Right ventricle myocardium inferior (tissue), 1 donor: ENCODE results near the gene RAD51B. TPM values are rescaled to one million over a fixed set of nuclear protein-coding genes. Genes with fewer than 3 reads are reported as not detected.

Experiments
- ATAC-seq: fragments of 200-7000 bp; cut with Tn5 transposase; one replicate; pipeline ENCODE4 v1.9.1; 2020; ENCODE audit warnings: mild to moderate bottlenecking, moderate library complexity
- DNase-seq: peaks from one replicate; pipeline ENCODE4 v3.0.0; 2021; ENCODE audit errors: missing footprints
- intact Hi-C: fragments of 100-400 bp; cut with DNase I; formaldehyde crosslinking; loops from one replicate; pipeline ENCODE4 v1.11.0; 2022
- total RNA-seq: library from RNA; stranded (reverse); fragmentation: NEBNext Ultra II Directional; extraction: Animal tissue kit (Norgen Biotek cat#: 25700); gene quantifications from one replicate; pipeline ENCODE4 v1.2.1, GENCODE V29; 2021
- donor health status: DM: no; HTN: yes; CAD: no; lungs with severe emphysema.

The RAD51B gene
- total RNA-seq, 1 donor from 2014 or later, result 4.1 TPM

DNA sequence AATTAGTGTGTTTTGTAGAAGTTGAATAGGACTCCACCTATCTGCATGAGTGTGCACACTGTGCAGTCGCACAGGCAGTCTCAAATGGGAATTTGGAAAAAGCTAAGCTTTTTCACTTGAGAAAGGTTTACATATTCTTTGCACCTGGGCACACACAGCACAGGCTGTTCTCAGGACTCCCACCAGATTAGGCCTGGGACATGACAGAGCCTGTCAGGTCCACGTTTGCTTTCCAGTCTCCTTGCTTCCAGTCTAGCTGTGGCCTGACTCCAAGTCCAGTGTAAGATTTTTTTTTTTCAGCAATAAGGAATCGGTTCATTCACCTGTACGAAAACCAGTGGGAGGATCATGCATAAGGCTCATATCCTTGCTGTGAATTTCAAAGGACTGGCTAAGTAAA lies 792.0 kb downstream of the RAD51B start:
- intact Hi-C loops, result no loop called here
- no peak for ATAC-seq
- DNase-seq, result no peak

DNA sequence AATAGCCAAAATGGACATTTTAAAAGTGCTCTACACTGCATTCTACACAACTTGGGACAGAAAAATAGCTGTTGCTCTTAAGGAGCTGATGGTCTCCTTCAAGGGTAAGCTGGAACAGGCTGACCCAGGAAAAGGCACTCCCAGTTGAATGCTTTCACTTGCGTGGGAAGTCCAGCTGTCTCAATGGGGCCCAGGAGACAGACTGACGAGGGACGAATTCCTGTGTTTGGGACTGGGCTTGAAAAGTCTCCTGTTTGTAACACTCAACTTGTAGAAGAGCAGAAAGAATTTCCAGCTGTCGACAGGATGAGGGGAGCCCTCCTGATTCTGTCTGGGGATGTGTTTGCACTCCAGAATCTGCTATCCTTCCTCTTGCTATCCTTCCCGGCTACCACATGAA lies 792.5 kb downstream of the RAD51B start:
- ATAC-seq (peak; percentile 78), DNase-seq (no peak)
- intact Hi-C loops, result no loop called here

DNA sequence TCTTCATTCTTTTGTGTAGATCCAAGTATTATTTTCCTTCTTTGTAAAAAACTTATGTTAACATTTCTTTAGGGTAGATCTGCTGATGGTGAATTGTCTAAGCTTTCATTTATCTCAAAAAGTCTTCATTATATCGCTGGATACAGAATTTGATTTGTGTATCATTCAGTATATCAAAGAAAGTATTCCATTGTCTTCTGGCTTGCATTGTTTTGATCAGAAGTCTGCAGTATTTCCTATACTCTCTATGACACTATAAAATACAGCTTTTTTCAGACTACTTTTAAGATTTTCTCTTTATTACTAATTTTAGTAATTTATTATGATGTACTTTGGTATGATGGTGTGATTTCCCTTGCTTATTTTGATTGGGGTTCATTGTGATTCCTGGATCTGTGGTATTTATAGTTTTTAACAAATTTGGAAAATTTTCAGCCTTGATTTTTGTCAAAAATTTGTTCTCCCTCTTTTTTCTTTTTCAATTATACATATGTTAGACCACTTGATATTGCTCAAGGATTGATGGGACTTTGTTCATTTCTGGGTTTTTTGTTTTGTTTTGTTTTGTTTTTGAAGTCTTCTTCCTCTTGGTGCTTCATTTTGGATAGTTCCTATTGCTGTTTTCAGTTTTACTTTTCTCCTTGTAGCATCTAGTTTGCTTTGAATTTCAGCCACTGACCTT lies 796.8 kb downstream of the RAD51B start:
- DNase-seq, result no peak
- ATAC-seq, result no peak
- intact Hi-C loops, result no loop called here

DNA sequence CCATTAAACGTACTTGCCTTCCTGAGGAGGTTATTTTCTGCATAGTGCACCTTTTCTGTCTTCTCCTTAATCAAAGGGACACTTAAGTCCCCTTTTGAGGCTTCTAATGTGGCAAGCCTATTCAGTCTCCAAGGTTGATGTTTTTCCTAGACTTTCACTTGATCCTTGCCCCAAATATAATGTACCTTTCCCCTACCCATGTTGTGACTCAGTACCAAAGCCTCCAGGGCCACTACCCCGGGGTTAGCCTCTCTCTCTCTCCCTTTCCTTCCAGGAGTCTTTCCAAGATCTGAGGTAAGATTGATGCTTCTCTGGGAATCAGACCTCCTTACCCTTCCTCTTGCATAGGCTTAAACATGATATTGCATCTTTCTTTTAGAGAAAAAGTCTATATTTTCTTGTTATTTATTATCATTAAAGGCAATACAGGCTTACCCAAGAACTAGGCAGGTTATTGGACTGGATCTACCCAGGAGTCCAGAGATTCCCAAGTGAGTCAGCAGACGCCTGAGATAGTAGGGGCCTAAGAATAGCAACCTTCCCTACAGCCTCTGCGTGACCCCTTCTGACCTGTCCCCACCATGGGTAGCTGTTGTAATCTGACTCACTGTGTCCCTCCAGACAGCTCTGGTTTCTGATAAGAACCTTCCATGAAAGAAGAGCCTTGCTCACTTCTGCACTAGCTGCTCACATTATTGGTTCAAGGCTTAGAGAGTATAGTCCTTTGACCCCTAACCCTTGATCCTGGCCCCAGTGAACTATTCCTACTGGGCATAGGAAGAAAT lies 800.4 kb downstream of the RAD51B start:
- DNase-seq (no peak), ATAC-seq (peak; percentile 91)
- intact Hi-C loops, result loop anchor here (5.0 kb wide), 1 partner anchor 172 kb away; the partner anchor contains the start of gene ZFP36L1

DNA sequence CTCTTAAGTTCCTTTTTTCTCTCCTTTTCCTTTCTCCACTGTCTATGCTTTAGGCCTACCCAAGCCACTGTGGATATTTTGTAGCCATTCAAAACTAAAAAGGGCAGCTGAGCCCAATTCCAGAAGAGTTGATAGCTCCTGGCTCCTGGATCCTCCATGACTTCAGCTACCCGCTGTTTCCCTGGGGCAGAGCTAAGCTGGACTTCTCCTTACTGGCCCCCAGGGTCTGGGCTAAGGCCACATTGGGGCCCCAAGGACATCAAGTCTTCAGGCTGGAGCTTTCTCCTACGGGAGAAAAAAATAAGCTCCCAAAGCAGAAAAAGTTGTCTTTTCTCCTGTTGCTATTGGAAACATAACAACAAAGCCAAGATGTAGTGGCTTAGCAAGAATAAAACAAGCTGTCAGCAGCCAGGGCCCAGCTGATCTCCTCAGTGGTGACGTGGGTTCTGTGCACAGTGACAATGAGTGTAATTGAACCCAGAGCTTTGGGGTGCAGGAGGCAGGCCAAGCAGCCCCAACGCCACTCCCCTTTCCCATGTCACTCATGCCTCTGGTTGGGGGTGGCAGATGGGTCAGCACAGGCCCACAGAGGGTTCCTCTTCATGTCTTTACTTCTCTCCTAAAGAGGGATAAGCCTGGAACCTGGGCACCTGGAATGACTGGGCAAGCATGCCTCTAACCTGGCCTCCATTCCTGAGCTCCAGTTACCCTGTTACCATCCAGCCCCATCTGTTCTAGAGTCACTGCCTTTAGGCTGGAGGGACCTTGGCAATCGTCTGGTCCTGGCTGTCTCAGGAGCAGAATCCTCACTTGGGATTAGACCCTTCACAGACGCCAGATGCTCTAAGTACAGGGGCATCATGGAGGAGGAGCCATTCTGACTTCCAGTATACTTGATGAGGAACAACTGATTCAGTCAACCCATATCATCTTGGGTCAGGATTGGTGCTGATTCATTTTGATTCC lies 802.1 kb downstream of the RAD51B start:
- ATAC-seq (peak; percentile 74), DNase-seq (peak; percentile 81)
- intact Hi-C loops, result loop anchor here (5.0 kb wide), 1 partner anchor 171 kb away; the partner anchor contains the start of gene ZFP36L1

DNA sequence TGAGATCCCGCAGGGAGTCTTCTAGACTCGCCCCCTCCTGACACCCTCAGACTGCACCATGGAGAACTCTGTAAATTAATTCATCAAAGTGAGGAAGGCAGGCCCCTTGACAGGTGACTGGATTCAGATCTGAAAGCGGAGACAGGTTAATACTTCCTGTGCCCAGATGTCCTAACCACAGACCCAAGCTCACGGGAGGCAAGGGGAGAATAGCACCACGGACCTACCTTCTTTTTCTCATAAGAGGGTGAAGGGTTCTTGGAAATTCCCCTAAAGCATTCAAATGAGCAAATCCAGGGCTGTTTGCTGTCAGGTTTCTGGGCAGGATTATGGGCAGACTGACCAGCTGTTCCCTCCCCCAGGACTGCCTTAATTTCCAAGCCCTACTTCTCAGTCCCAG lies 803.3 kb downstream of the RAD51B start:
- DNase-seq (no peak), ATAC-seq (no peak)
- intact Hi-C loops, result loop anchor here (5.0 kb wide), 1 partner anchor 169 kb away; the partner anchor contains the start of gene ZFP36L1

DNA sequence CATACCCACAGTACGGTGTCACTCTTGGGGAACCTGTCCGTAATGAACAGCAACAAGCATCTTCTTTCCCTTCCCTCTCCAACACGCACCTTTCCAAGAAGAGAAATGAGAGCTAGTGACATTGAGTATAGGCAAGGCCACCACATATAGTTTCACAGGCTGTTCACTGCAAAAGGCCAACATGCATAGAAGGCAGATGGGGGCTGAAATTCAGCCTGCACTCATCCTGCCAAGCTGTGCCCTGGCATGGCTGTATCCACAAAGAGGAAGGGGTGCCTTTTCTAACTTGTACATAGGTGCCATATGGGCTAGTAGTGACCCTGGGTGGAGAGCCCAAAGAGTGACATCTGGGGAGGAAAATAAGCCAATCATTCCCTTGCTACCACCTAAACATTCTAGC lies 803.7 kb downstream of the RAD51B start:
- DNase-seq, result no peak
- no peak for ATAC-seq
- intact Hi-C loops, result loop anchor here (5.0 kb wide), 1 partner anchor 169 kb away; the partner anchor contains the start of gene ZFP36L1

DNA sequence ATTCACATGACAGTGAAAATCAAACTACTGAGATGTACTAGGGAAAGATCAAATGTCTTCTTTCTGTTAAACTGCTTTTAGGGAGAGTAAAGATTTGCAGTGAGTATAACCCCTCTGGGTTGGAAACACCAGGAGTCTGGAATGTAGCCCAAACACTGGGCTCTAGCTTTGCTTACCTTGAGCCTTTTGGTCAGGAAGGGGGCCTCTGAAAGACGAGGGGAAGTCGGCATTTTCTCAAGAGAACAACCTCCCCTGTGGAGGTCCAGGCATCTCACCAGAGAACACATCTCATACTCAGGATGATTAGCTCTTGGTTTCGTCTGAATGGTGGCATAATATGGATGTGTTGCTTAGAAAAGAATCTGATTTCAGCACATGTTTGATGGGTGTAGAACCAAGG lies 804.2 kb downstream of the RAD51B start:
- intact Hi-C loops, result loop anchor here (5.0 kb wide), 1 partner anchor 168 kb away; the partner anchor contains the start of gene ZFP36L1
- DNase-seq, result no peak
- no peak for ATAC-seq

DNA sequence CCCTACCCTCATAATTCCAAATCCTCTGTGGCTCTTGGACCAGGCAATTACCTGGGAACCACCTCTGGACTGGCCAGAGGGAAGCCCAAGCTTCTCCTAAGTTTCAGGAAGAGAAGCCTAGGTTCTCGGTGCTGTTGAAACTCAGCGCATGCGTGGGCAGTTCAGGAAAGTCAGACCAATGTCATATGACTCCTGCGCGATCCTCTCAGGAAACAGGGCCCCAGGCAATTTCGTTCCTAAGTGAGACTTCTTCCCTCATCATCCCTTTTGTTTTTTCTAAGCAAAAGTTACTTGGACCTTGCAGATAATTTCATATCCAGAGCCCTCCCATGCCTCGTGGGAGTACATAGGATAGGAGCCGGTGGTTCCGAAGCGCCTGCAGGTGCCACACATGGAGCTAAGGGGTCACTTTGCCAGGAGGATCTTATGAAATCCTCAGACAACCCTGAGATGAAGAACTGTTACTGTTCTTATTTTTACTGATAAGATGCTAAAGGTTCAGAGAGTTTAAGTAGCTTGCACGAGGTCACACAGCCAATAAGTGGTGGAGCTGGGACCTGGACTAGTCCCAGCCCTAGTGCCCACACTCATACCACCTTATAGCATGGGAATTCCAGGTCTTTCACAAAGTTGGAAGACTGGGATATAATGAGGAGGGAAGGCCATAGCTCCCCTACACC lies 805.1 kb downstream of the RAD51B start:
- intact Hi-C loops, result loop anchor here (5.0 kb wide), 3 partner anchors 43 to 168 kb away; partner anchors contain the start of gene ZFP36L1
- DNase-seq, result peak; percentile 63

DNA sequence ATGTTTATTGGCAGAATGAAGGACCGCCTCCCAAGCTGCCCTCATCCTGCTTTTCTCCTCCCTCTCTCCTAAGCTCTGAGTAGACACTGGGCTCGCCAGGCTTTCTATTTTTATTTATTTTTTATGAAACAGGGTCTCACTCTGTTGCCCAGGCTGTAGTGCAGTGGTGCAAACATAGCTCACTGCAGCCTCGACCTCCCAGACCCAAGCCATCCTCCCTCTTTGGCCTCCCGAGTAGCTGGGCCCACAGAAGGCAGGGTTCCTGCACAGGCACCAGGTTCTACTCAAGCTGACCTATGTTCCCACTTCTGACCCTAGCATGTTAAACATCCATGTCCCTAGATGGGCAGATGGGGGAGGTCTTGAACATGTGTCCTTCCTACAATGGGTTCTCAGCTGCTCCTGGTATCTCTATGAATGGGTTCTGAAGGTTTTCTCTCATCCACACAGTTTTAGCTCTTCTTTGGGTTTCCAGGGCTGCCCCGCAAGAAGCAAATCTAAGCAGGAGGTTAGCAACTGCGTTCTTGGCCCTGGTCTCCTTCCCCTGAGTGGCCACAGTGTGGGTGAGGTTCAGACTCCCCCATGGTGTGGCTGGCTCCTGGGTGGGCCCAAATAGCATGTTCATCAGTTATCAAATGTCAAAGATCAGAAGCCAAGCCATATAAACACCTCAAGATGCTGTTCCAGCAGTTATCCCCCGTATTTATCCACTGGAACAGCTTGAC lies 805.9 kb downstream of the RAD51B start:
- intact Hi-C loops, result loop anchor here (5.0 kb wide), 2 partner anchors 42 to 78 kb away; no protein-coding TSS in a partner anchor
- no peak for DNase-seq
- no peak for ATAC-seq

More for the DNA sequence above, 805.1 kb downstream of the RAD51B start:
- no peak for ATAC-seq

DNA sequence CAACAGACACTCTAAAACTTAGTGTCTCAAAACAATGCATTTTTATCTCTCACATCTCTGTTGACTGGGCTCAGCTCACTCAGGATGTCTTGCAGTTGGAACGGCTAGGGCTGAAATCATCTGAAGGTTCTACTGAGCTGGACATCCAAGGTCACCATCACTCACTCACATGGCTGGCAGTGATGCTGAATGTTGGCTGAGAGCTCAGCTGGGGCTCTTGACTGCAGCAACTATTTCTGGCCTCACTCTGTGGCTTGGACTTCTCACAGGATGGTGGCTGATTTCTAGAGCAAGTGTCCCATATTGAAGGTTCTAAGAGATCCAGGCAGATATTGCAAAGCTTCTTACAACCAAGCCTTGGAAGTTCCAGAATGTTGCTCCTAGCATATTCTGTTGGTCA lies 806.8 kb downstream of the RAD51B start:
- ATAC-seq (peak; percentile 65), DNase-seq (no peak)
- intact Hi-C loops, result loop anchor here (5.0 kb wide), 2 partner anchors 41 to 79 kb away; no protein-coding TSS in a partner anchor

DNA sequence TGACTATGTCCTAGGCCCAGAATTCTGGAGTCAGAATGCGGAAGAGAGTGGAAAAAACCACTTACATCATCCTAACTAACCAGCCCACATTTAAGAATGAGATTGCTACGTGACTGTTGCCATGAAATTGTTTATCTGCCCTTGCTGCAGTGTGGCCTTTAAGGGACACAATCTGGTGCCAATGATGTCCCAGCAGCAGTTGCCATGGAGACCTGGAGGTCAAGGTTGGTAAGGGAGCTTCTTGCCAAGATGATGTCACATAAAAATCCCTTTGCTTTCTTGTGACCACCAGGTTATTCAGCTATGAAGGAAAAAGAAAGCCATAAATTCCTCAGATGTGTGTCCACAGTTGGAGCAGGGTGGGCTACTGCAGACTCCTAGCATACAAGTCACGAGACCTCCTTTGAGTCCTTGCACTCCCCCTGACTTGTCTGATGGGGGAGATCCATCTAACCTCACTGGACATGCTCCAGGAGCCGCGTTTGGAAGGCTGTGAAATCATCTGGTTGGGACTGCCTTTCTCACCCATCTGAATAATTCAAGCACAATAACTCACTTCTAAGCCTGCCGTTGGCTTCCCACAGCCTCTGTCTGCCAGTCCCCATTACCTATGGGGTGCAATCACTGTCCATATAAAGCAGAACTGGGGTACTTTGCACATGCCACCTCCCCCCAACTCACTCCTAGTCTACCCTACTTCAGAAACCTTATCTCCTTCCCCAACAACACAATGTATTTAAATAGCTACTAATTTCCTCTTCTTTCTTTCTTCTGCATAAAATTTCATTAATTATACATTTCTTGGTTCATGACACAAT lies 807.7 kb downstream of the RAD51B start:
- intact Hi-C loops, result loop anchor here (5.0 kb wide), 2 partner anchors 40 to 80 kb away; no protein-coding TSS in a partner anchor
- peak; percentile 39 for ATAC-seq
- no peak for DNase-seq

DNA sequence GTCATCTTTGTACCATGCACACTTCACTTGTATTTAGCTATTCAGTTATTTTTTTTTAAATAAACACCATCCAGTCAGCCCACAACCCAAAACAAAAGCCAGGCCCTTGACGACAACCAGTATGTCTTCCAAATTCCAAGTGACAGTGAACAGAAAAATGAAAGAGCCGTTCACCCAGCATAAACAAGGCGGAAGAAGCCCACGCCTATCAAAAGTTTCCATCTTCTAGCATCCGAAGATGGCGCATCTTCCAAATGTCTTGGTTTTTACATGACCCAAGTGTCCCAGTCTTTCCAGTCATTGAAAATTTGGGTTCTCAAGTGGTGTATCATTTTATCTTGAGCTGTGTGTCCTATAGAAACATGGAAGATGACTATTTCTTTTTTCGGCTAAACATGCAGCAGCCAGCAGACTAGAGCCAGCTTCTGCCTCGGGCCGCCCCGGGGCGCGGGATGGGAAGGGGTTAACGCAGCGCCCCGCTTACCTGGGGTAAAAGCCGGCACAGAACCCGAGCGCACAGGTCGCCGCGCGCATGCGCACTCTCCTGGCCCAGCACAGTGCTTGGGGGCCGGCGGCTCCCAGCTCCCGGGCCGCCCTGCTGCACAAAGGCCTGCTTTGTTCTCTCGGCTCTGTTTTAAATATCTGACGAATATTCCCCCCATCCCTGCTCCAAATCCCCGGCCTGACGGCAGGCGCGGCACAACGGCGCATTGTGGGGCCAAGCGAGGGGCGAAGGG lies 808.5 kb downstream of the RAD51B start:
- intact Hi-C loops, result loop anchor here (5.0 kb wide), 2 partner anchors 39 to 81 kb away; no protein-coding TSS in a partner anchor
- DNase-seq, result peak; percentile 84
- ATAC-seq, result peak; percentile 51

DNA sequence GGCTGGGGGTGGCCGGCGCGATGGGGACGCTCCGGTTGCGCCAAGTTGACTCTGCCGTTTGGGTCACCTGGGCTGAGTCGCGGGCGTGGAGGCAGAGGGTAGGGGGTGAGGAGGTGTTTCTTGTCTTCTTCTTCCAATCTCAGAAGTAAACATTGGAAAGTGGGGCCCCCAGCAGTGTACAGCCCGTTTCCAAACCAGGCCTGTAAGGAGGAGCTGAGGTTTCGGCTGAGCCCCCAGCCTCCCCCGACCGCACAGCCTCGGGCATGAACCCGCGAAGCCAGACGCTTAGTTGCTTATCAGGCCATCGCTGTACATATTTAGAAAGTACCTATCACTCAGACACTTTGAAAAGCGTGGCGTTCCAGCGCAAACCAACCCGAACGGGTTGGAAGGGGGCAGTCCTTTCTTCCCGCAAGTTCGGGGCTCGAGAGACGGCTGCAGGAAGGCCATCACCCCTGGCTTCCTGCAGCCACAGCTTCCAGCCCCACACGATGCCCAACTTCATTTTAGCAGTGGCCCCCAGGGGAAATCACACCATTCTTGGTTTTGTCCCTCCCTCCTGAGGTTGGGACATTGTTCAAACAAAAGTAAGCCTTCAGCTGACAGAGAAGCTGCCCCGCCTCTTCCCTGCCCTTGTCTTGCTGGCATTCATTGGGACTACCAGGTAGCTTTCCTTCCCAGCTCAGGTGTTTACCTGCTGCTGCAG lies 809.2 kb downstream of the RAD51B start:
- DNase-seq (peak; percentile 63), ATAC-seq (no peak)
- intact Hi-C loops, result loop anchor here (5.0 kb wide), 2 partner anchors 39 to 81 kb away; no protein-coding TSS in a partner anchor

DNA sequence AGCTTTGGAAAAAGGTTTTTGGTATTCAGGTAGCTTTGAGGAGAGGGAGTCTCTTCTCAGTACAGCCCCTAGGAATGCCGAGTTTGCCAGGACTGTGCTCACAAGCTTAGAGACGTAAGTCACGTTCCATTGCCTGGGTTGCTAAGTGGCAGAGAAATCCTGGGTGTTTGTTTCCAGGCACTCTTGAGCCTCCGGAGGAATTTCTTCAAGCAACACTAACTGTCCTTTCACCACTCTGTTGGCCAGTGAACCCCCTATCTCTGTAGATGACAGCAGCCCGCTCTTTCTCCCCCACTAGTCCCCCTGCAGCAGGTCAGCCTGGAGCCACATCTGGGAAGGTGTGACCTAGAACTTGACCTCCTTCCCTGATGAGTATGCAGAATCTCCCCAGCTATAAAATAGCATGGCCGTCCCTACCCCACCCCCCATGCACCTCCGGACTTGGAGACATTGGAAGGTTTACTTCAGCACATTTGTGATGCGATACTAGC lies 810.5 kb downstream of the RAD51B start:
- intact Hi-C loops, result no loop called here
- no peak for ATAC-seq
- DNase-seq, result no peak
